Non-pigmented ciliary epithelial cell (primary cell): Measurements from ENCODE around the gene SLIT3.

Source experiments
- DNase-seq: peaks from one replicate; pipeline ENCODE4 v3.0.0-alpha.2; 2010; ENCODE audit warnings: low read depth

Gene SLIT3

GRCh38 chr5:169104937-169105494, 195.9 kb downstream of the SLIT3 start:
- no peak for DNase-seq

DNA sequence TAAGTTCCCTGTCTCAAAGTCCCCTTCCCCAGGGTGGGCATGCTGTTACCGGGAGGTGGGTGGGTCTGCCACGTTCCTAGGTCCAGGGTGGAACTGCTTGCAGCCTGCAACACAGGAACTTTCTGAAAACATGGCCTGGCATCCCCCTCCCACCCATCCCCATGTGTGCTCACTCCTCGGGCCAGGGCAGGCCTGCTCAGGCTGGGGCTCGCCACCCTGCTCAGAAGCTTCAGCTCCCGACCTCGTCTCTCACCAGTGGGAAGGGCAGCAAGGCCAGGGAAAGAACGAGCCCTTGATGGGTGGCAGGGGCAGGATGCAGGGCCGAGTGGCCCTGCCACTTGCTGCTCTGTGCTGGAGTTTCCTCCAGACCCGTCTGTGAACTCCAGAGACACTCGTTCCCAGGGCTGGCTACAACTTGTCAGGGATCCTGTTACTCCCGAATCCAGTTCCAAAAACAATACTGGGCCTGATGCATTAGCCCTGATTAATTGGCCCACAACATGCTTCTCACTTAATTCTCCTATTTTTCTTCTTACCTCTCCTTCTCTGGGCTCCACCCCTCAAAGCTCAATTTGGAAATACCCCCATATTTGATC, 197.3 kb downstream of the SLIT3 start:
- no peak for DNase-seq

GRCh38 chr5:169101966-169102365, 199.0 kb downstream of the SLIT3 start:
- no peak for DNase-seq

DNA sequence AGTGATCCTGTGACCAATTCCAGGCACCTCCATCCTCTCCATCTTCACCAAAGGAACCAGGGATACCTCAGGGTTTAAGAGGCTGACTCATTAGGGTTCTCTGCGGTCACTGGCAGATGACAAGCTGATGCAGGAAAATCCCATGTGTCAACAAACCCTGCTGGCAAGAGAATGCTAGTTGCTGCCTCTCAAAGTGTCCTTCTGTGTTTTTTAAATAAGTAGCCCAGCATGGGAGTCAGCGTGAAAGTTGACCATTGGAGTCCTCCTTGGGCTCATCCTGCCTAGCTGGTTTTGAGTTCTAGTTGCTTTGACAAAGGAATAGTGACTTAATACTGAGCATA, 200.2 kb downstream of the SLIT3 start:
- DNase-seq = no peak

DNA sequence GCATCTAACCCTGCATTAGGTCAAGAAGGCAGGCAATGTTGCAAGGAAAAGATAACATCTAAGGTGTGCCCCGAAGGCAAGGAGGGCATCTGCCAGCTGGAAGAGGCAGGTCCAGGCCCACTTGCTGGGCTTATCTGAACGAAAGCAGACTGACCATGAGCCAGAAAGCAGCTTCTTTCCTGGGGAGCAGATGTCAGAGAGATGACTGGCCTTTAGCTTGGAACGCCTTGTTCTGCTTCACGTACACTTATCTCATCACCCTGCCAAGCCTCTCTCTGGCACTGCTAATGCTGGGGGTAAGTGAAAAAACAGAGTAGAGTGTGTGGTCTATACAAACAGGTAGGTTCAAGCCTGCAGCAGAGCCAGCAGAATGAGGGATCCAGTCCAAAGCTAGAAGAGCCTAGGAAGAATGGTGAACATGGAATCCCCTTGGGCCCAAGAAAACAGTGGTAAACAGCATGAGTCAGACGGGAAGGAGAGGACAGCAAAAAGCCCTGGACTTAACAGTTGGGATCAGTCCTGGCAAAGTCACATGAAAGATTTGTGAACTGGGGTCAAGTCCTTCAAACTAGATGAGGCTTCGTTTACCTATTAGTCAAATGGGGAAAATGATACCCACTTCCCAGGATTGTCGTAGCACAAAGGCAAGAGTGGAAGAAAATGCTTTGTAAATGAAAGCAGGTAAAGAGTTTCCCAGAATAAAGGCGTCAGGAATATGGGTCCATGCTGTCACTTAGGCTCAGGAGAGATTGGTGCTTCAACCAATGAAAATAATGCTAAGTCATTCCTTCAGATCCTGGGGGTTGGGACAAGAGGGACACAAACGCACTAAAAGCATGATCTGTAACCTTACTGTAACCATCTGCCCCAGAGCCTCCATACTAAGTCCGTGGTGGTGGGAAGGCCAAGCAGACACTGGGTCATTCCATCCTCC, 200.9 kb downstream of the SLIT3 start:
- DNase-seq = no peak

GRCh38 chr5:169098331-169099121, 202.4 kb downstream of the SLIT3 start:
- DNase-seq = no peak

DNA sequence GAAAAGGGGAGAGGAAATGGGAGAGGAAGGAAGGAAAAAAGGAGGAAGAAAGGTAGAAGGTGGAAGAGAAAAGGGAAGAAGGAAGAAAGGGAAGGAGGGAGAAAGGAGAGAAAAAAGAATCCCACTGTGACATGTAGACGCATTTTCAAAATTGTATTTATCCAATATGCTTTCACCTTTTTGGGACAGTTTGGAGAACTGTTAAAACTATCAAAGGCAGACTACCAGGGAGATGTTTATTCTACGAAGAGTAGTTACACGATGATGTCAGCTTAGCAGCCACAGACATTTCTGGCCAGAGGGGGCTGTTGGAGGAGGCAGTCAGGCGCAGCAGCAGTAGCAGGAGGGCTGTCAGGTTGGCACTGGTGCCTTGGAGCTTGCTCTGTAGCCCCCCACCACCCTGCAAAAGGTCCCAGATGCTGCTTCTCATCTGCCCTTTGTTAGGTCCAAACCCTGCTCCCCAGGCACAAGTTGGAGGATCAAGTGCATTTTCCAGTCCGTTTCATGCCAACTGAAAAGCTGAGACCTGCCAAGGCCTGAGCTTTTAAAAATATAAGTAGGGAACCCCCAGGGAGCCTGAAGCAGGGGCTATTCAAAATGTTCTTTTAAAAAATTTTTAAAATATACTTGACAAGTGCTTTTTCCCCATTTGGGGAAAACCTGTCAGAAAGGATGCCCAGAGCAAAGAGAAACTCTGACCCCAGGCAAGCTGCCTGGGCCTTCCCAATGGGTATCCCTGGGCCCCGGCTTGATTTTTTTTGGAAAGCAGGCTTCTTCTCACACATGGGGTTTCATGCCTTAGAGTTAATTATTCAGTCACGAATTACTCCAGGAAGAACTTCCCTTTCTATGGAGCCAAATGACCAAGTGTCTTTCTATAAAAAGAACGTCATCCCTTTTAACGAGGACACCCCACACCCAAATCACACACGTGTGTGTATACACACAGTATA, 203.3 kb downstream of the SLIT3 start:
- no peak for DNase-seq

DNA sequence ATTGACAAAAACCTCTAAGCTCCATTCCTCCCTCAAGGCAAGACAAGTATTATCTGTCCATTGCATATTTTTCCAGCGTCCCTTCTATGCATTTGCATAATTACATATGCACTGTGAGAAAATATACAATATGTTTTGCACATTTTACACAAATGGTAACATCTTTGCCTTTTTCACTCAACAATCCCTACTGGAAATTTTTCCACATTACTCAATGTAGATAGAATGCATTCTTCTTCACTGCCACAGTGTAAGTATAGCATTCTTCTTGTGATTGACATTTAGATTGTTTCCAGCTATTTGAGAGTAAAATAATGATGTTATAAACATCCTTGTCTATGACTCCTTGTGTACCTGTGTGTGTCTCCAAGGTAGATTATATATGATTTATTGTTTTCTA, 205.0 kb downstream of the SLIT3 start:
- no peak for DNase-seq

DNA sequence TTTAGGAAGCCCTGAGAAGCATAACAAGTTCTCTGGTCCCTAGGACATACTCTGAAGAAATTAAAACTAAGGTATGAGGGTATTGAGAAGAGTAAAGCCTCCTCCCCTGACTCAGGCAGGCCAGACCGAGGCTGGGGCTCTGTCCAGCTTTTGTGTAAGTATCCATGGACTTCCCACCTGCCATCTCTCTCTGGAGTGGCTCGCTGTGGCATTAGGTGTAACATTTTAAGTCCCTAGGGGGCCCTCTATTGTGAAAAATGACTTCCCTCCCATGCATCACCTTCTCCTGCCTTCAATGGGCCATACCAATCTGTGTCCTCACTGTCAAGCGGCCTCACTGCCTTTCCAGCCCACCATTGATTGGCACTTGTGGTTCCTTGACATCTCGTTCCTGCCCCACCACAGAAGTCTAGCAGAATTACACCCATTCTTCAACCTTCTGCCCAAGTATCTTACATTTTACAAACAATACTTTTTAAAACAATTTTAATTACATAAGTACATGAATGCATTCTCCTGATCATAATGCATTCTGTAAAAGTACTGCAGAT, 205.5 kb downstream of the SLIT3 start:
- no peak for DNase-seq

DNA sequence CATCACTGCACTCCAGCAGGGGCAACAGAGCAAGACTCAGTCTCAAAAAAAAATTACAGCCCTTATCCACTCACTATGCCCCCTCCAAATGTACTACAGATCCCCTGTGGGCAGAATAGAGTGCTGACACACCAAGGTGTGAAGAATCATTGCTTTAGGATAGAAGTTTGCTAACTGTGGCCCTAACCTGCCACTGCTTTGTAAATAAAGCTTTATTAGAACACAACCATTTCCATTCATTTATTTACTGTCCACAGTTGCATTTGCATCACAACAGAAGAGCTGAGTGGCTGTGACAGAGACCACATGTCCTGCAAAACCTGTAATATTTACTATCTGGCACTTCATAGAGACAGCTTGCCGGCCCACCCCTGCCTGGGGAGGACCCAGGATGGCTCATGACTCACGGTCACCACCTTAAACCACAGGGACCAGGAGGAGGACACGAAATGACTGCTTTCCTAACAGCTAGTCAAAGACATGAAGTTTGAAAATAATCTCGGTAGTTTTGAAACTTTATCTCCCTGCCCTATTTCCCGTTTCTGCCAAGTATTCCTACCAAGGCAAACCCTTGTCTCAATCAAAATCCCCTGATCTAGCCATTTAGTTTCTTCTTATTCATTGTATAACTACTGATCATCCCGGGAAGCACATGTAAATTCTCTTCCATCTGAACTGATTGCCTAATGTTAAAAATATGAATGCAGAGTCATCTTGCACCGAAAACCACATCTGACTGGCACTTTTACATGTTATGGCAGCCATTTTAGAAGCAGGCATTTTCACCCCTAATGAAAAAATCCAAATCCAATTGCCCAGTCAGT, 206.1 kb downstream of the SLIT3 start:
- no peak for DNase-seq

DNA sequence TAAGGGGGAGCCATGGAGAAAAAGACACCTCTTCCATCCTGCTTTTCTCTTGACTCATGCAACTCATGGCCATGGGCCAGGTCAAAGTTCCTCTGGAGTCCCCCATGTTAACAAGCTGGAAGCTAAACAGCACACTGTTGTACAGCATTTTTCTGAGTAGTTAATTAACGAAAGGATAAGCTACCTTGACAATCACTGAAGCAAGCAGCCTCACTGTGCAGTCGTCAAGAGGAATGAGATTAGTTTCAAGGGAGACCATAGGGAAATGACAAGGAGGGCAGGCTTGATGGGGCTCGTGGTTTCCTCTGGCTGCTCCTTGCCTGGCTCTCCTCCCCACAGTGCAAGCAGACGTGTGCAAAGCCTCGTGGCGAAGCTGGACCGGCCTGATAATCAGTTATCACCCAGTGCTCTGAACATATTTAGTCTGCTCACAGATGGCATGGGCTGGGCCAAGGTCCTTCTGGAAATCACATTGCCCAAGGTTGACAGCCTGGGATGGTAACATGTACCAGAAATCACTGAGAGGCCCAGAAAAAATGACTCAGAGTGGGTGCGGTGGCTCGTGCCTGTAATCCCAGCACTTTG, 209.5 kb downstream of the SLIT3 start:
- no peak for DNase-seq

DNA sequence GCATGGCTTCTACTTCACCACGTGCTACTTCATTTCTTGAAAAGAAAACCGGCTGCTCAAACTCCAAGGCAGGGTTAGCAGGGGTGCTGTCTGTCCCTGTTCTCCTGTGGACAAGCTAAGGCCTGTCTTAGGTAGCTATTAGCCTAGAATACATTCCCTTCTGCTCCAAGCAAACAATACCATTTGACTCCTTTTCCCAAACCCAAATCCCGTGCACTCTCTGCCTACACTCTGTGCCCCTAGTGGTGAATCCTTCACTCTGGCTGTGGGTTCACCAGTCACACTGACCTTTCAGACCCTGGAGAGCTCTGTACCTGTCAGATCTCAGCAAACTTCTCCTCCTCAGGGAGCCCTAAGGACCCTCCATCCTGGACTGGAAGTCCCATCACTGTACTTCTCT, 211.6 kb downstream of the SLIT3 start:
- no peak for DNase-seq

DNA sequence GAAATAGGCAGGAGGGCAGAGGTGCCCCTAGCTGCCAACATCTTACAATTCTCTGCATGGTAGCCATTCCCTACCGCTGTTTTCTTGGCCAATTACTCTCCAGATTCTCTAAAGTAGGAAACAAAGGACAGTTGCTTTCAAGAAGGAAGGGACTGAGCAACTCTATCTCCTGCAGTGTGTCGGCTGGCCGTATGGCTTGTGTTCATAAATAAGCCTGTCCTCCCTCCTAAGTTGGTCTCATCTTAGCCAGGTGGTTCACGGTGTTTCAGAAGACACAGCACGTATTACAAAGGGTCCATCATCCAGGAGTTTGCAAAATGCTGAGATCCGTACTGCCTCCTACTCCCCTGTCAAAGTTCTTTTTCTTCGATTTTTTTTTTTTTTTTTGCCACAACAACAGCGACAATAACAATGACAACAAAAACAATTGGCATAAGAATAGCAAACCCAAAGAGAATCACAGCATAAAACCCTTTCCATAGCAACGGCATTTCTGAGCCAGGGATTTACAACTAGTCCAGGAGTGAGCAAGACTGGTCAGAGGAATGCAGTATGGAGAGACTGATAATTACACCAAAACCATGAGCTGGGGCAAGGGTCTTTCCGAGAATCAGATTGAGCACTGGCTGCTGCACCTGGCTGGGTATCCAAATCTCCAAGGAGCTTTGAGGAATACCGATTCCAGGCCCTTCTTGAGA, 212.8 kb downstream of the SLIT3 start:
- no peak for DNase-seq

- no peak for DNase-seq
These were observed 215.3 kb downstream of the SLIT3 start for GRCh38 chr5:169085636-169086035.

DNA sequence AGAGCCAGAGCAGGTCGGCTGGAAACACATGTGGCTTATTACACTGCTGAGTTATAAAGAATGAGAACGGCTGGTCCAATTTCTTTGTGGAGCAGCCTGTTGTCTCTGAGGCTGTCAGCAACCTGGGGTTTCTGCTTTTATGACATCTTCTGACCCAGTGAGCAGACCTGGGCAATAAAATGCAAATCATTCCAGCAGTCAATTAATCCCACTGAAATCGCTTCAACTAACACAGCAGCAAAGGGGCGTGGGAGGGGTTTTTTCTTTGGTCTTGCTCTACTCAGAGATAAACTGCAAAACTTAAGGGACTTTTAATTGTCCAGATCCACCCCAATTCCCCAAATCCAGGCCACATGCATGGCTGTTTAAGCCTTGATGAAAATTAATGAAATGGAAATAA, 215.7 kb downstream of the SLIT3 start:
- DNase-seq = no peak

- DNase-seq = no peak
These were observed 216.2 kb downstream of the SLIT3 start for GRCh38 chr5:169084775-169085174.

- DNase-seq = no peak
These were observed 217.4 kb downstream of the SLIT3 start for GRCh38 chr5:169083394-169084018.

DNA sequence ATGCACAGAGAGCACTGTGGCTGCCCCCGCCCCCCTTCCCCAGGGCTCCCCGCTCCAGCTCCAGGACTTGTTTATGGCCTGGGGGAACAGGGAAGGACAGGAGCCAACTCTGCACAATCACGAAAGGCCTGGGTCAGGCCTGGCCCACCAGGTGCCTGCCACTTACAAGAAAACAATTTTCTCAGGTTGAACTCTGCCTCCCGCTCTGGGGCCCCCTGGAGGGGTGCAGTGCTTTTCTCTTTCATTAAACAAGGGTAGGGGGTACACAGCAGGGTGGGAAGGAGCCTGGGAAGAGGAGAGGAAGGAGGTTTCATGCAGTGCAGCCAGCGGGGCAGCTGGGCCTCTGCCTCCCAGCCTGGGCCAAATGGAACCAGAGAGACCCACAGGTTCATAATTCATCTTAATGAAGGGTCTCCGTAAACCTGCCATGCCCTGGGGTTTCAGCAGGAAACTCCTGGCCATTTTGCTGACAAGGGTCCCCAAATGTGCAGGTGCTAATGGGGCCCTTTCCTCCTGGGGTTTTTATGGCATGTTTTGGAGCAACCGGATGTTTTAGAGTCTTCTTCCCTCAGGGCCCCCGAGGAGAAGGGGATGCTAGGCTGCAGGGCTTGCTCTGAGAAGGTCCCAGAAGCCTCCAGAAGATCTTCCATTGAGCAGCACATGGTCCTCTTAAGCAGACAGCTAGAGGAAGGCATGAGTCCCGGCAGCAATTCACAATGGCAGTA, 219.8 kb downstream of the SLIT3 start:
- no peak for DNase-seq
